Suprapubic skin (tissue), 4 donors: ENCODE data around the gene TSHZ1. TPM values are rescaled to one million over a fixed set of nuclear protein-coding genes. Genes with fewer than 3 reads are reported as not detected.

Experiments used
- DNase-seq, 2 donors: peaks; one replicate each; pipeline ENCODE4 v3.0.0-alpha.2; 2019; ENCODE audit warnings: low spot score in 2 of 2
- H3K27ac ChIP-seq: fragments of 200-600 bp; sonication (generic); one replicate; pipeline ENCODE4 v1.5.1; 2019
- H3K27me3 ChIP-seq: fragments of 200-600 bp; sonication (generic); one replicate; pipeline ENCODE4 v1.5.1; 2019
- H3K36me3 ChIP-seq: fragments of 200-600 bp; sonication (generic); one replicate; pipeline ENCODE4 v1.5.1; 2019
- H3K4me1 ChIP-seq: fragments of 200-600 bp; sonication (generic); one replicate; pipeline ENCODE4 v1.5.1; 2019
- H3K4me3 ChIP-seq: fragments of 200-600 bp; sonication (generic); one replicate; pipeline ENCODE4 v1.5.1; 2019; ENCODE audit warnings: mild to moderate bottlenecking
- H3K9me3 ChIP-seq: fragments of 200-600 bp; sonication (generic); one replicate; pipeline ENCODE4 v1.5.1; 2019
- CTCF ChIP-seq, 2 donors: fragments of 200-600 bp in 1 of 2; fragments of 450-650 bp in 1 of 2; sonication (generic) in 1 of 2; IDR thresholded peaks; one replicate each; pipeline ENCODE4 v1.5.1; 2016 to 2019; ENCODE audit warnings: antibody characterized with exemption in 2 of 2, mild to moderate bottlenecking in 1 of 2, moderate library complexity in 1 of 2
- EP300 ChIP-seq: sonication (generic); formaldehyde crosslinking; IDR thresholded peaks from one replicate; pipeline ENCODE4 v1.6.1; 2017; ENCODE audit warnings: antibody characterized with exemption
- POLR2A ChIP-seq, 2 donors: fragments of 450-650 bp; IDR thresholded peaks; one replicate each; pipeline ENCODE4 v1.6.1; 2017; ENCODE audit warnings: antibody characterized with exemption in 2 of 2, mild to moderate bottlenecking in 2 of 2, moderate library complexity in 2 of 2
- POLR2AphosphoS5 ChIP-seq, 3 donors: sonication (generic); formaldehyde crosslinking; IDR thresholded peaks; one replicate each; pipeline ENCODE4 v1.6.1; 2017; ENCODE audit warnings: antibody characterized with exemption in 3 of 3
- WGBS: methylation state at CpG from one replicate; pipeline ENCODE4 v1.1.5; 2018; 5-methylcytosine and 5-hydroxymethylcytosine counted together
- total RNA-seq, 4 donors: library from RNA; depleted of rRNA; stranded (reverse); fragments of >200 nt; gene quantifications; one replicate each; pipeline ENCODE4 v1.1.0, GENCODE V29; 2016

TSHZ1 gene
- total RNA-seq, 4 donors from 2014 or later, result 15.2 to 24.5 (median 20.3) TPM

GRCh38 chr18:75287006-75287405, 76.4 kb downstream of the TSHZ1 start:
- TF ChIP-seq POLR2A (IDR thresholded peaks at IDR 0.05) (no peak), CTCF (IDR thresholded peaks at IDR 0.05) (no peak), POLR2AphosphoS5 (IDR thresholded peaks at IDR 0.05) (no peak), EP300 (no peak)
- H3K4me3 ChIP-seq, result no peak overlapping the region
- no peaks in the 10 kb centered on the region for H3K9me3 ChIP-seq
- no peaks in the 10 kb centered on the region for H3K4me1 ChIP-seq
- 97% methylated on average over 6 of the region's 23 CpGs for WGBS
- H3K36me3 ChIP-seq, result peaks cover 34% of the 10 kb centered on the region
- H3K27ac ChIP-seq, result no peak overlapping the region
- no peak for DNase-seq
- no peaks in the 10 kb centered on the region for H3K27me3 ChIP-seq

- no peak for DNase-seq
- no peak overlapping the region for H3K4me3 ChIP-seq
- TF ChIP-seq POLR2A (IDR thresholded peaks at IDR 0.05) (no peak), CTCF (IDR thresholded peaks at IDR 0.05) (no peak), POLR2AphosphoS5 (IDR thresholded peaks at IDR 0.05) (no peak)
- 97% methylated on average over 17 of the region's 24 CpGs for WGBS
- H3K4me1 ChIP-seq, result no peaks in the 10 kb centered on the region
- H3K27me3 ChIP-seq, result no peaks in the 10 kb centered on the region
- H3K36me3 ChIP-seq, result peaks cover 34% of the 10 kb centered on the region
- H3K9me3 ChIP-seq, result no peaks in the 10 kb centered on the region
- no peak overlapping the region for H3K27ac ChIP-seq
Observed at GRCh38 chr18:75287700-75288099, 77.1 kb downstream of the TSHZ1 start.

GRCh38 chr18:75289761-75290160, 79.2 kb downstream of the TSHZ1 start:
- WGBS, result 79% methylated on average over 4 of the region's 4 CpGs
- Histone ChIP-seq H3K4me1 (no peaks in the 10 kb centered on the region), H3K27ac (no peak overlapping the region), H3K36me3 (peaks cover 34% of the 10 kb centered on the region), H3K4me3 (no peak overlapping the region), H3K9me3 (no peaks in the 10 kb centered on the region), H3K27me3 (no peaks in the 10 kb centered on the region)
- no peak for DNase-seq
- TF ChIP-seq POLR2AphosphoS5 (IDR thresholded peaks at IDR 0.05) (no peak), POLR2A (IDR thresholded peaks at IDR 0.05) (no peak), CTCF (IDR thresholded peaks at IDR 0.05) (no peak), EP300 (no peak)

GRCh38 chr18:75290737-75291358, 80.3 kb downstream of the TSHZ1 start:
- H3K4me3 ChIP-seq, result no peak overlapping the region
- TF ChIP-seq CTCF (IDR thresholded peaks at IDR 0.05), result no peak
- no peak for TF ChIP-seq POLR2AphosphoS5 (IDR thresholded peaks at IDR 0.05)
- no peak for TF ChIP-seq POLR2A (IDR thresholded peaks at IDR 0.05)
- TF ChIP-seq EP300, result no peak
- no peak overlapping the region for H3K27ac ChIP-seq
- H3K36me3 ChIP-seq, result peaks cover 29% of the 10 kb centered on the region
- no peaks in the 10 kb centered on the region for H3K9me3 ChIP-seq
- WGBS, result 89% methylated on average over 9 of the region's 9 CpGs
- no peaks in the 10 kb centered on the region for H3K4me1 ChIP-seq
- DNase-seq, result no peak
- H3K27me3 ChIP-seq, result no peaks in the 10 kb centered on the region

- H3K27ac ChIP-seq, result no peak overlapping the region
- no peaks in the 10 kb centered on the region for H3K27me3 ChIP-seq
- H3K36me3 ChIP-seq, result peaks cover 22% of the 10 kb centered on the region
- WGBS, result 85% methylated on average over 8 of the region's 9 CpGs
- H3K4me3 ChIP-seq, result no peak overlapping the region
- DNase-seq, result no peak
- H3K9me3 ChIP-seq, result no peaks in the 10 kb centered on the region
- H3K4me1 ChIP-seq, result no peaks in the 10 kb centered on the region
- TF ChIP-seq POLR2AphosphoS5 (IDR thresholded peaks at IDR 0.05), result no peak
Observed at GRCh38 chr18:75291460-75291859, 80.9 kb downstream of the TSHZ1 start.

GRCh38 chr18:75293591-75293990, 83.0 kb downstream of the TSHZ1 start:
- no peak for DNase-seq
- Histone ChIP-seq H3K4me3 (no peak overlapping the region), H3K27ac (no peak overlapping the region), H3K27me3 (no peaks in the 10 kb centered on the region), H3K4me1 (no peaks in the 10 kb centered on the region), H3K9me3 (no peaks in the 10 kb centered on the region), H3K36me3 (peaks cover 1% of the 10 kb centered on the region)
- TF ChIP-seq EP300, result no peak
- no peak for TF ChIP-seq POLR2A (IDR thresholded peaks at IDR 0.05)
- no peak for TF ChIP-seq POLR2AphosphoS5 (IDR thresholded peaks at IDR 0.05)
- TF ChIP-seq CTCF (IDR thresholded peaks at IDR 0.05), result no peak
- 92% methylated on average over 9 of the region's 9 CpGs for WGBS
